T-helper 1 cell treated with Interleukin-12 subunit alpha and Interleukin-12 subunit beta and Interleukin-4 antibody, amounts not matched to agents 30 μg/mL and 1 μg/mL, for 36 hours (primary cell): ENCODE data around the gene ATP2A1.
A peak's percentile ranks its signal among the peaks of the same experiment; 100 is the strongest.
"Not testable (repeated sequence)": the region's sequence is repeated elsewhere in the genome, so short reads cannot be mapped to it uniquely, and the experiment has no call there.

Experiments
- H3K27ac Mint-ChIP-seq: one replicate; pipeline ENCODE4 v1.8.0; 2021; ENCODE audit warnings: mild to moderate bottlenecking, mixed read lengths
- H3K27me3 Mint-ChIP-seq: one replicate; pipeline ENCODE4 v1.8.0; 2021; ENCODE audit warnings: low read depth, mixed read lengths
- H3K36me3 Mint-ChIP-seq: one replicate; pipeline ENCODE4 v1.8.0; 2021; ENCODE audit warnings: low read depth, mixed read lengths
- H3K4me1 Mint-ChIP-seq: one replicate; pipeline ENCODE4 v1.8.0; 2021; ENCODE audit warnings: low read depth, mixed read lengths
- H3K4me3 Mint-ChIP-seq: one replicate; pipeline ENCODE4 v1.8.0; 2021; ENCODE audit warnings: mild to moderate bottlenecking, moderate library complexity, mixed read lengths
- H3K9me3 Mint-ChIP-seq: one replicate; pipeline ENCODE4 v1.8.0; 2021; ENCODE audit warnings: mixed read lengths

Gene ATP2A1

GRCh38 chr16:28937222-28937876, 59.1 kb downstream of the ATP2A1 start:
- no peak overlapping the region for H3K27ac Mint-ChIP-seq
- no peaks in the 10 kb centered on the region for H3K27me3 Mint-ChIP-seq
- H3K36me3 Mint-ChIP-seq: no peaks in the 10 kb centered on the region
- H3K9me3 Mint-ChIP-seq: no peaks in the 10 kb centered on the region
- H3K4me3 Mint-ChIP-seq: no peak overlapping the region
- peaks cover 20% of the 10 kb centered on the region for H3K4me1 Mint-ChIP-seq

GRCh38 chr16:28938721-28939120, 60.4 kb downstream of the ATP2A1 start:
- H3K27me3 Mint-ChIP-seq: no peaks in the 10 kb centered on the region
- peaks cover 21% of the 10 kb centered on the region for H3K4me1 Mint-ChIP-seq

GRCh38 chr16:28939825-28940224, 61.5 kb downstream of the ATP2A1 start:
- H3K4me1 Mint-ChIP-seq: peaks cover 19% of the 10 kb centered on the region
- not testable (repeated sequence) for H3K36me3 Mint-ChIP-seq, H3K27me3 Mint-ChIP-seq, H3K9me3 Mint-ChIP-seq, H3K4me3 Mint-ChIP-seq, H3K27ac Mint-ChIP-seq

More at GRCh38 chr16:28938721-28939120, 60.4 kb downstream of the ATP2A1 start:
- Mint-ChIP-seq H3K9me3 (no peaks in the 10 kb centered on the region), H3K4me3 (no peak overlapping the region), H3K36me3 (no peaks in the 10 kb centered on the region), H3K27ac (no peak overlapping the region)

GRCh38 chr16:28943281-28943680, 65.0 kb downstream of the ATP2A1 start:
- Mint-ChIP-seq H3K9me3 (no peaks in the 10 kb centered on the region), H3K27me3 (no peaks in the 10 kb centered on the region), H3K4me3 (no peak overlapping the region), H3K36me3 (no peaks in the 10 kb centered on the region), H3K27ac (no peak overlapping the region), H3K4me1 (peaks cover 9% of the 10 kb centered on the region)

GRCh38 chr16:28946681-28947080, 68.4 kb downstream of the ATP2A1 start:
- Mint-ChIP-seq H3K36me3 (peaks cover 4% of the 10 kb centered on the region), H3K27ac (no peak overlapping the region), H3K4me3 (no peak overlapping the region), H3K9me3 (no peaks in the 10 kb centered on the region), H3K4me1 (peaks cover 16% of the 10 kb centered on the region), H3K27me3 (no peaks in the 10 kb centered on the region)

- Mint-ChIP-seq H3K36me3 (peaks cover 22% of the 10 kb centered on the region), H3K27ac (peak within 1 kb of the TSS; percentile 92)
Measured at GRCh38 chr16:28950648-28951409, 72.5 kb downstream of the ATP2A1 start, which contains the start of gene NFATC2IP. Gene NFATC2IP, plus strand, starts transcription at chr16:28950937. Its CDS starts 75 bp downstream, at chr16:28951012.

GRCh38 chr16:28951410-28951943, 73.2 kb downstream of the ATP2A1 start:
- H3K36me3 Mint-ChIP-seq: peaks cover 25% of the 10 kb centered on the region
- H3K27me3 Mint-ChIP-seq: no peaks in the 10 kb centered on the region
- H3K9me3 Mint-ChIP-seq: no peaks in the 10 kb centered on the region
- peak overlapping the region; percentile 94 for H3K4me3 Mint-ChIP-seq
- peaks cover 24% of the 10 kb centered on the region for H3K4me1 Mint-ChIP-seq
- peak overlapping the region; percentile 92 for H3K27ac Mint-ChIP-seq

More at GRCh38 chr16:28950648-28951409, 72.5 kb downstream of the ATP2A1 start, which contains the start of gene NFATC2IP:
- Mint-ChIP-seq H3K4me1 (peaks cover 24% of the 10 kb centered on the region), H3K27me3 (no peaks in the 10 kb centered on the region), H3K4me3 (peak within 1 kb of the TSS; percentile 94), H3K9me3 (no peaks in the 10 kb centered on the region)
